ENCODE results near the gene EXD3.

Gene EXD3

DNA sequence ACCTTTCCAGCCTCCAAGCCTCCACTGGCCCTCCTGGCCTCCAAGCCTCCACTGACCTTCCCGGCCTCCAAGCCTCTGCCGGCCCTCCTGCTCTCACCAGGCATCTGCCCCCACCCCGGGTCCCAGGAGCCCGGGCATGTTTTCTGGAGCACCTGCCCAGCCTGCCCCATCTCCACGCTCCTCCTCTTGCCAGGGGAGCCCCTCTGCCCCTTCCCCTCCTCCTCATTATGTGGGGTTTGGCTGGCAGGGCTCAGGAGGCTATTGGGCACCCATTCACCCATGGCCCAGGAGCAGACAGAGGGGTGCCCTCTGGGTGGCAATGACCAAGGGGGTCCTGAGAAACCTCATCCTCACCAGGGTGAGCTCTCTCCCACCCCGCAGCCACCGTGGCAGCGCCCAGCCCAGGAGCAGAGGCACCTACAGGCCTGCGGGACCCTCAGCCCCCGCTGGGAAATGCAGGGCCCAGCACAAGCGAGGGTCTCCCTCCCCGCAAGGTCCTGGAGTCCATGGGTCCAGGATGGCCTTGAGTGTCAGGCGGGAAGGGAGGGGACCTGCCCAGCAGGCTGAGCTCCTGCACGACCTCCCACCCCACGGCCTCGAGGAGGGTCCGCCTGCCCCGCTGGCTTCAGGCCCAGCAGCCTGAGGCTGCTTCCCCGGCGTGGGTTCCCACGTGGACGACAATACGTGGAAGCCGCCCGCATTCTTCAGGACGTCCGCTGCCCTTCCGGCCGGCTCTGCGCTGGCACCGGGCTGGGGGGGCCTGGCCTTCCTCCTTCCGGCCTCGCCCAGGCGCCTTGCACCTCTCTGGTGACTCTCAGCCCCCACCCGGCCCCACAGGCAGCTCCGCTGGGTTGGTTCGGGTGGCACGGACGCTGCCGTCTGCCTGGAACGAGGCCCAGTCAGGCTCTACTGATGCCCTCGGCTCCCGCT lies 69.5 kb downstream of the EXD3 start:
- H3K27ac ChIP-seq (ENCODE audit: low read length): no peak overlapping the region
- peaks cover 56% of the 10 kb centered on the region for H3K27me3 ChIP-seq (replicated peaks; ENCODE audit: insufficient read depth, low read length)
- no peak overlapping the region for H2AFZ ChIP-seq (ENCODE audit: low read length)
- DNase-seq: no peak
- H3K79me2 ChIP-seq (ENCODE audit: low read length): no peaks in the 10 kb centered on the region
- no peaks in the 10 kb centered on the region for H3F3A ChIP-seq (ENCODE audit: insufficient read depth, low read length)
- H3K9me2 ChIP-seq (replicated peaks; ENCODE audit: insufficient read depth, low read length): no peaks in the 10 kb centered on the region
- no peak overlapping the region for H3K4me3 ChIP-seq (ENCODE audit: low read length)
- H3K4me1 ChIP-seq (ENCODE audit: low read length): no peaks in the 10 kb centered on the region
- no peaks in the 10 kb centered on the region for H4K20me1 ChIP-seq (ENCODE audit: insufficient read depth, low read length)
- H3K9ac ChIP-seq (ENCODE audit: low read length): no peak overlapping the region
- TF ChIP-seq EZH2 (optimal IDR thresholded peaks at IDR 0.05; ENCODE audit: low read depth, low read length) (no peak), EZH2phosphoT487 (IDR thresholded peaks at IDR 0.05; ENCODE audit: low read length) (no peak)
- TF ChIP-seq, protein P1, sequence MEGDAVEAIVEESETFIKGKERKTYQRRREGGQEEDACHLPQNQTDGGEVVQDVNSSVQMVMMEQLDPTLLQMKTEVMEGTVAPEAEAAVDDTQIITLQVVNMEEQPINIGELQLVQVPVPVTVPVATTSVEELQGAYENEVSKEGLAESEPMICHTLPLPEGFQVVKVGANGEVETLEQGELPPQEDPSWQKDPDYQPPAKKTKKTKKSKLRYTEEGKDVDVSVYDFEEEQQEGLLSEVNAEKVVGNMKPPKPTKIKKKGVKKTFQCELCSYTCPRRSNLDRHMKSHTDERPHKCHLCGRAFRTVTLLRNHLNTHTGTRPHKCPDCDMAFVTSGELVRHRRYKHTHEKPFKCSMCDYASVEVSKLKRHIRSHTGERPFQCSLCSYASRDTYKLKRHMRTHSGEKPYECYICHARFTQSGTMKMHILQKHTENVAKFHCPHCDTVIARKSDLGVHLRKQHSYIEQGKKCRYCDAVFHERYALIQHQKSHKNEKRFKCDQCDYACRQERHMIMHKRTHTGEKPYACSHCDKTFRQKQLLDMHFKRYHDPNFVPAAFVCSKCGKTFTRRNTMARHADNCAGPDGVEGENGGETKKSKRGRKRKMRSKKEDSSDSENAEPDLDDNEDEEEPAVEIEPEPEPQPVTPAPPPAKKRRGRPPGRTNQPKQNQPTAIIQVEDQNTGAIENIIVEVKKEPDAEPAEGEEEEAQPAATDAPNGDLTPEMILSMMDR (IDR thresholded peaks at IDR 0.05; ENCODE audit: low read length): no peak
- H3K9me3 ChIP-seq (replicated peaks; ENCODE audit: insufficient read depth, low read length): no peaks in the 10 kb centered on the region
- no peak overlapping the region for H3K4me2 ChIP-seq (ENCODE audit: low read depth, low read length)
- H3K36me3 ChIP-seq (replicated peaks; ENCODE audit: insufficient read depth, low read length): no peaks in the 10 kb centered on the region

DNA sequence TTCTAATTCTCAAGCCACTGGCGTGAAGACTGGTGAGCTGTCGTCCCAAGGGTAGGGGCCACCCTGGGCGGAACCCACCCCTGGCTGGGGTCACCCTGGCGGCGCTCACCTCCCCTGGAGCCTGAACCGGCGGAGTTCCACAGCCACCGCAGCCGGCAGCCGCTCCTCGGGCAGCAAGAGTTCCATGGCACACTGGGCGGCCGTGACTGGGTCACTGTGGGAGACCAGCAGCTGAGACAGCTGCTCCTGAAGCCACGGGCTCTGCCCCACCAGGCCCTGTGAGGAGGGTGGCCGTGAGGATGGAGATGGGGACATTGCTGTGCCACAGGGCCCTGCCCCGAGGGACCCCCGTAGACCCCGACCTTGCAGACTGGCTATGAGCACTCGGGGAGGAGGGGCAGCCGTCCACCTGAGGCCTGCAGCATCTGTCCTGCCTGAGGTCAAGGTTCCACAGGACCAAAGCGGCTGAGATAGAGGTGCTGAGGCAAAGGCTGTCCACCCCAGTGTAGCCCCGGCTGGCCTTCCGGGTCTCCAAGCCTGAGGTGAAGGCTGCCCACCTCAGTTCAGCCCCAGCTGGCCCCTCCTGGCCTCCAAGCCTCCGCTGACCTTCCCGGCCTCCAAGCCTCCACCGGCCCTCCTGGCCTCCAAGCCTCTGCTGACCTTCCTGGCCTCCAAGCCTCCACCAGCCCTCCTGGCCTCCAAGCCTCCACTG lies 70.3 kb downstream of the EXD3 start:
- no peak for TF ChIP-seq EZH2phosphoT487 (IDR thresholded peaks at IDR 0.05; ENCODE audit: low read length)
- TF ChIP-seq, protein P1 (IDR thresholded peaks at IDR 0.05; ENCODE audit: low read length): no peak
- no peak for TF ChIP-seq EZH2 (optimal IDR thresholded peaks at IDR 0.05; ENCODE audit: low read depth, low read length)
- H3K9me2 ChIP-seq (replicated peaks; ENCODE audit: insufficient read depth, low read length): no peaks in the 10 kb centered on the region
- no peaks in the 10 kb centered on the region for H3F3A ChIP-seq (ENCODE audit: insufficient read depth, low read length)
- no peak overlapping the region for H3K4me3 ChIP-seq (ENCODE audit: low read length)
- H4K20me1 ChIP-seq (ENCODE audit: insufficient read depth, low read length): no peaks in the 10 kb centered on the region
- H3K9ac ChIP-seq (ENCODE audit: low read length): no peak overlapping the region
- no peak overlapping the region for H2AFZ ChIP-seq (ENCODE audit: low read length)
- H3K36me3 ChIP-seq (replicated peaks; ENCODE audit: insufficient read depth, low read length): no peaks in the 10 kb centered on the region
- H3K27me3 ChIP-seq (replicated peaks; ENCODE audit: insufficient read depth, low read length): peaks cover 54% of the 10 kb centered on the region
- H3K27ac ChIP-seq (ENCODE audit: low read length): no peak overlapping the region
- no peaks in the 10 kb centered on the region for H3K4me1 ChIP-seq (ENCODE audit: low read length)
- H3K9me3 ChIP-seq (replicated peaks; ENCODE audit: insufficient read depth, low read length): no peaks in the 10 kb centered on the region
- no peak overlapping the region for H3K4me2 ChIP-seq (ENCODE audit: low read depth, low read length)
- H3K79me2 ChIP-seq (ENCODE audit: low read length): no peaks in the 10 kb centered on the region
- no peak for DNase-seq

DNA sequence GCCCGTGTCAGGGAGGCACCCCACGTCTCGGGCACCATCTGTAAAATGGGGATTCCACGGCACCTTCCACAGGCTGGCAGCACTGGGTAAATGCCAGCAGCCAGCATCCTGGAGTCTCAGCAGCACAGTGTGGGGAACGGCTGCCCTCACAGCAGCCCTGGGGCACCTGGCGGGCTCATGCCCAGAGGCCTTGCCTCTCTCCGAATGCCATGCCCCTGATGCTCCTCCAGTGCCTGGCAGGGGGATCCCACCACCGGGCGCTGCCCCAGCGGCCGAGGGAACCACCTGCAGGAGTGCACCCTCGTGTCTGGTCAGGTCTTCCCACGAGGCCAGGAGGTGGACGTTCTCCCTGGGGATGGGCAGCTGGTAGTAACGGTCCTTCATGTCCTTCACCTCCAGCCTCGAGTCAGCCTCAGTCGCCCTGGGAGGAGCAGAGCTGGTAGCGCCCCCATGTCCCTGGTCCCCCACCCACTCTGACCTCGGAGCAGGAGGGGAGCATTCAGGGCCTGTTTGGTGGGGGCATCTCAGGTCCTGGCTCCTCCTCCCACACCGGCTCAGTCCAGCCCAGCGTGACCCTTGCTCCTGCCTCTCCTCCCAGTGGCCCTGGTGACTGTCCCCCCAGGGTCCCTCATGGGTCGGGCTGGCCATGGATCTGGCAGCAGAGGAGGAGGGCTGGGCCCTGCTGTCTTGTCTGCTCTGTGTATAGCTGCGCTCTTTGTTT lies 71.0 kb downstream of the EXD3 start:
- no peaks in the 10 kb centered on the region for H3K79me2 ChIP-seq (ENCODE audit: low read length)
- H3K9me3 ChIP-seq (replicated peaks; ENCODE audit: insufficient read depth, low read length): no peaks in the 10 kb centered on the region
- no peak overlapping the region for H3K4me3 ChIP-seq (ENCODE audit: low read length)
- no peak overlapping the region for H3K27ac ChIP-seq (ENCODE audit: low read length)
- H3K9me2 ChIP-seq (replicated peaks; ENCODE audit: insufficient read depth, low read length): no peaks in the 10 kb centered on the region
- TF ChIP-seq EZH2phosphoT487 (IDR thresholded peaks at IDR 0.05; ENCODE audit: low read length): no peak
- no peak for TF ChIP-seq EZH2 (optimal IDR thresholded peaks at IDR 0.05; ENCODE audit: low read depth, low read length)
- TF ChIP-seq, protein P1 (IDR thresholded peaks at IDR 0.05; ENCODE audit: low read length): no peak
- no peaks in the 10 kb centered on the region for H3F3A ChIP-seq (ENCODE audit: insufficient read depth, low read length)
- no peak overlapping the region for H3K4me2 ChIP-seq (ENCODE audit: low read depth, low read length)
- H4K20me1 ChIP-seq (ENCODE audit: insufficient read depth, low read length): no peaks in the 10 kb centered on the region
- H3K27me3 ChIP-seq (replicated peaks; ENCODE audit: insufficient read depth, low read length): peaks cover 55% of the 10 kb centered on the region
- no peaks in the 10 kb centered on the region for H3K36me3 ChIP-seq (replicated peaks; ENCODE audit: insufficient read depth, low read length)
- no peak overlapping the region for H3K9ac ChIP-seq (ENCODE audit: low read length)
- no peaks in the 10 kb centered on the region for H3K4me1 ChIP-seq (ENCODE audit: low read length)
- no peak for DNase-seq
- no peak overlapping the region for H2AFZ ChIP-seq (ENCODE audit: low read length)
